Caco-2 (cell line): ENCODE results near the gene OR2V2. TPM values are rescaled to one million over a fixed set of nuclear protein-coding genes. Genes with fewer than 3 reads are reported as not detected.

ENCODE experiments used
- BruUV-seq: library from RNA; stranded (reverse); fragments of 400-500 nt; replicated peaks from 2 replicates; lab custom pipeline; 2021; lab: Mats Ljungman, UMichigan
- CTCF ChIA-PET: fragments of 300-600 bp; sonication (Branson Sonifier 250); formaldehyde crosslinking; loops from one replicate; lab custom pipeline; 2022; ENCODE audit warnings: antibody characterized with exemption; lab: Charles Lee
- POLR2A ChIA-PET: fragments of 300-600 bp; sonication (Branson Sonifier 250); formaldehyde crosslinking; loops from one replicate; lab custom pipeline; 2022; ENCODE audit warnings: antibody characterized with exemption; lab: Charles Lee
- DNase-seq, 2 experiments: peaks; one replicate each; pipeline versions ENCODE4 v3.0.0 to v3.0.0-alpha.2; 2020 to 2022
- H3K27me3 ChIP-seq: replicated peaks from 2 replicates; pipeline ENCODE4 v1.6.0; 2011; ENCODE audit warnings: low read length; ENCODE audit not compliant: control insufficient read depth, insufficient read depth
- H3K36me3 ChIP-seq: 2 replicates; pipeline ENCODE4 v1.5.1; 2011; ENCODE audit warnings: low read length; ENCODE audit not compliant: control insufficient read depth, insufficient read depth
- H3K4me1 ChIP-seq: fragments of 250-450 bp; sonication (Bioruptor Pico); 2 replicates; pipeline ENCODE4 v1.5.1; 2020; ENCODE audit warnings: mild to moderate bottlenecking
- H3K4me3 ChIP-seq: 2 replicates; pipeline ENCODE4 v1.5.1; 2011; ENCODE audit warnings: low read depth, mild to moderate bottlenecking, control low read depth, low read length
- H3K9me3 ChIP-seq: fragments of 250-450 bp; sonication (Bioruptor Pico); 2 replicates; pipeline ENCODE4 v1.5.1; 2020; ENCODE audit warnings: mild to moderate bottlenecking, moderate library complexity
- H3K27ac Mint-ChIP-seq: one replicate; pipeline ENCODE4 v1.8.0; 2022; ENCODE audit warnings: mixed read lengths; ENCODE audit not compliant: unreplicated experiment
- H3K27me3 Mint-ChIP-seq: one replicate; pipeline ENCODE4 v1.8.0; 2022; ENCODE audit warnings: mixed read lengths; ENCODE audit not compliant: insufficient read depth, unreplicated experiment
- H3K36me3 Mint-ChIP-seq: one replicate; pipeline ENCODE4 v1.8.0; 2022; ENCODE audit warnings: mild to moderate bottlenecking, mixed read lengths; ENCODE audit not compliant: insufficient read depth, unreplicated experiment
- H3K4me1 Mint-ChIP-seq: one replicate; pipeline ENCODE4 v1.8.0; 2022; ENCODE audit warnings: low read depth, mixed read lengths; ENCODE audit not compliant: unreplicated experiment
- H3K4me3 Mint-ChIP-seq: one replicate; pipeline ENCODE4 v1.8.0; 2022; ENCODE audit warnings: mild to moderate bottlenecking, moderate library complexity, mixed read lengths; ENCODE audit not compliant: unreplicated experiment
- H3K9me3 Mint-ChIP-seq: one replicate; pipeline ENCODE4 v1.8.0; 2022; ENCODE audit warnings: mixed read lengths; ENCODE audit not compliant: unreplicated experiment
- CTCF ChIP-seq, 2 experiments: fragments of 200-600 bp in 1 of 2; IDR thresholded peaks; 1 replicate in 1 of 2; 2 replicates in 1 of 2; pipeline versions ENCODE4 v1.5.1 to v1.8.0; 2011 to 2022; ENCODE audit warnings: antibody characterized with exemption in 1 of 2, control low read depth in 1 of 2, inconsistent platforms in 1 of 2, low read depth in 1 of 2, low read length in 1 of 2, mild to moderate bottlenecking in 1 of 2, moderate library complexity in 1 of 2; ENCODE audit not compliant: insufficient read depth in 1 of 2, severe bottlenecking in 1 of 2, unreplicated experiment in 1 of 2
- intact Hi-C: fragments of 100-400 bp; cut with micrococcal nuclease; formaldehyde crosslinking; loops from one replicate; pipeline ENCODE4 v1.10.0; 2022; ENCODE audit not compliant: unreplicated experiment
- total RNA-seq: library from RNA; stranded (reverse); gene quantifications from 2 replicates; pipeline ENCODE4 v1.2.3, GENCODE V29; 2022

The OR2V2 gene
- total RNA-seq, 1 experiment from 2014 or later = not detected

GRCh38 chr5:181204826-181205760 lies 57.7 kb downstream of the OR2V2 start, which contains the start of gene TRIM7:
Gene TRIM7 (minus strand): TSS chr5:181205196. CDS start chr5:181205110, 86 bp downstream.
- Mint-ChIP-seq H3K27ac (no peak within 1 kb of the TSS), H3K36me3 (peaks cover 35% of the 10 kb centered on the region), H3K4me1 (peaks cover 28% of the 10 kb centered on the region), H3K9me3 (no peaks in the 10 kb centered on the region), H3K4me3 (peak within 1 kb of the TSS; percentile 82), H3K27me3 (peaks cover 15% of the 10 kb centered on the region)
- POLR2A ChIA-PET = interaction anchor here (1.0 kb wide), 1 partner anchor 14 kb away, joined by 5 read pairs; no protein-coding TSS in a partner anchor
- TF ChIP-seq CTCF (IDR thresholded peaks at IDR 0.05; ENCODE audit: insufficient read depth in 1 of 2, low read depth in 1 of 2, low read length in 1 of 2, severe bottlenecking in 1 of 2, unreplicated experiment in 1 of 2) = no peak
- intact Hi-C loops = no loop called here
- no TSS peak for BruUV-seq
- Histone ChIP-seq H3K4me1 (no peaks in the 10 kb centered on the region), H3K27me3 (no peaks in the 10 kb centered on the region; the same call in 1 of the 2 replicates), H3K36me3 (no peaks in the 10 kb centered on the region), H3K9me3 (no peaks in the 10 kb centered on the region), H3K4me3 (peak within 1 kb of the TSS; percentile 50)
- CTCF ChIA-PET = interaction anchor here (1.8 to 3.3 kb wide), 2 partner anchors 13 to 21 kb away, joined by 5 to 12 read pairs; no protein-coding TSS in a partner anchor
- peak in 1 of 2 experiments; percentile 45 for DNase-seq

DNA sequence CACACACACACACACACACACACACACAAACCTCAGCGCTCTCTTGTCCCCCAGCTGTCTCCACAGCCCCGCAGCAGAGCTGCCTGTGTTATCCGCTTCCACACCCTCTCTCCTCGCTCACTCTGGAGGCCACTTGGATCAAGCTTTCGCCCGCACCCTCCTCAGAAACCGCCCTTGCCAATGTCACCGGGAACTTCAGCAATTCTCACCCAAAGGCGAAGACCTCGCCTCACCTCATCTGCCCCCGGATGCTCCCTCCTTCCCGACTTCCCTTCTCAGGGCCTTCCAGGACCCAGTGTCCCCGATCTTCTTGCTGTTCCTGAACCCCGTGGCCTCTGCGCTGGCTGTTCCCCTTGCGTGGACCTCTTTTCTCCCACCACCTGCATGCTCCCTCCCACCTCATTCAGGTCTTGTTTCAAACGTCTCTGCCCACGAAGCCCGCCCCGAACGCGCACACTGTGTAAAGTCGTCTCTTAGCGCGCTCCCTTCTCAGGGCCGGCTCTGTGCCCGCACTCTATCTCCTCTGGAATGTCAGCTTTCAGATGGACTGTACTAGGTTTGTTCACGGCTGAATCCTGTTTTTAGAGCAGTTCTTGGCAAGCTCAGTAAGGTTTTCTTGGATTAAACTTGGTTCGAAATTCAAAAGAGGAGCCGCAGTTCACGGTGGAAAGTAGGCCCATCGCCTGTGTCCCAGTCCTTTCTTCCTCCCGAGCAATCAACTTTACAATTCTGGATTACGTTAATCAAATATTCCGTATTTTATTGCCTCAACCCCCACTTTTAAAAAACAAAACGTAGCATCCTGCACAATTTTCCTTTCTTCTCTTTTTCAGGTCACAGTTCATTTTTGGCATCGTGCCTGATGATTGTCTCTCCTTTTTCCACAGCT lies 58.6 kb downstream of the OR2V2 start:
- intact Hi-C loops = loop anchor here (1.0 kb wide), 1 partner anchor 15 kb away; no protein-coding TSS in a partner anchor
- H3K4me1 Mint-ChIP-seq = peaks cover 28% of the 10 kb centered on the region
- BruUV-seq = no TSS peak
- H3K9me3 Mint-ChIP-seq = no peaks in the 10 kb centered on the region
- Histone ChIP-seq H3K4me3 (peak overlapping the region; percentile 50), H3K27me3 (no peaks in the 10 kb centered on the region; the same call in 1 of the 2 replicates), H3K36me3 (no peaks in the 10 kb centered on the region), H3K9me3 (no peaks in the 10 kb centered on the region), H3K4me1 (no peaks in the 10 kb centered on the region)
- POLR2A ChIA-PET = interaction anchor here (1.3 to 1.5 kb wide), 3 partner anchors 14 to 22 kb away, joined by 3 to 9 read pairs (median 7); no protein-coding TSS in a partner anchor
- no peak for TF ChIP-seq CTCF (IDR thresholded peaks at IDR 0.05; ENCODE audit: insufficient read depth in 1 of 2, low read depth in 1 of 2, low read length in 1 of 2, severe bottlenecking in 1 of 2, unreplicated experiment in 1 of 2)
- CTCF ChIA-PET = interaction anchor here (1.3 to 3.3 kb wide), 2 partner anchors 14 to 21 kb away, joined by 7 to 12 read pairs; no protein-coding TSS in a partner anchor
- peak overlapping the region; percentile 82 for H3K4me3 Mint-ChIP-seq
- no peak for DNase-seq
- peaks cover 35% of the 10 kb centered on the region for H3K36me3 Mint-ChIP-seq
- H3K27ac Mint-ChIP-seq = peak overlapping the region; percentile 91
- H3K27me3 Mint-ChIP-seq = peaks cover 15% of the 10 kb centered on the region
